HG02571 (cell line): ENCODE data around the gene TRPM2.
"Not testable (repeated sequence)": the region's sequence is repeated elsewhere in the genome, so short reads cannot be mapped to it uniquely, and the experiment has no call there.

Source experiments
- ATAC-seq: cut with Tn5 transposase; IDR thresholded peaks from one replicate; pipeline ENCODE4 v1.9.1; 2021; ENCODE audit warnings: mild to moderate bottlenecking, moderate library complexity; ENCODE audit not compliant: unreplicated experiment

TRPM2 gene

DNA sequence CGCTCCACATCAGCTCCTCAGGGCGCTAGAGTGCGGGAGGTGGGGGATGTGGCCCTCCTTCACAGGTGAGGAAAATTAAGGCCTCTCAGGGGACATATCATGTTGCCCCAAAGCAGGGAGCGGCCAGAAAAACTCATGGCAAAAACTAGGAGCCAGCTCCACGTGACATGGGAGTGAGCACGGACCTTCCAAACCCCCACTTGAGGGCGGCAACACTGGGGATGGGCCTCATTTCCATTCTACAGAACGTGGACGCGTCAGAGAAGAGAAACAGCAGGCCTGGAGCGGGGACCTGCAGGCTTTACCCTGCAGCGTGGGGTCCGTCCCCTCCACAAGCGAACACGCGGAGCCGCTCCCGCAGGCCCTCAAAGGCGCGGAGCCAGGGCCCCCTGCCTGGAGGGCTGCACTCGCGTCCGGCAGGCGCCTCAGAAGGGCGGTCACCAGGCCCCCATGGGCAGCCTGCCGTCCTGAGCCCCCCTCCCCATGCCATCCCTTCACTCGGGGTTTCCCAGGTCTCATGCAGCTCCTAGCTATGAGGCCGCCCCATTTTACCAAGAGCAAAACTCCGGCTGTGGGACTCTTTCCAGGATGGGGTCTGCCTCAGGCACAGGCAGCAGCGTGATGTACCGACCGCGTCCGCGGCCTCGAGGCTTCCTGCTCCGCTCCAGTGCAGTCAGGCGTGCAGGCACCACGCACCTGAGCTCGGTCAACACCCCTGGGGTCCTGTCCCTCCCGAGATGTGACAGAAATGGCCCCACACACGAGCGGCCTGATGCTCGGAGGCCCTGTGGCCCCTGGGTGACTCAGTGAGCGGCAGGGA lies 19.7 kb upstream of the TRPM2 start:
- ATAC-seq, result no peak

DNA sequence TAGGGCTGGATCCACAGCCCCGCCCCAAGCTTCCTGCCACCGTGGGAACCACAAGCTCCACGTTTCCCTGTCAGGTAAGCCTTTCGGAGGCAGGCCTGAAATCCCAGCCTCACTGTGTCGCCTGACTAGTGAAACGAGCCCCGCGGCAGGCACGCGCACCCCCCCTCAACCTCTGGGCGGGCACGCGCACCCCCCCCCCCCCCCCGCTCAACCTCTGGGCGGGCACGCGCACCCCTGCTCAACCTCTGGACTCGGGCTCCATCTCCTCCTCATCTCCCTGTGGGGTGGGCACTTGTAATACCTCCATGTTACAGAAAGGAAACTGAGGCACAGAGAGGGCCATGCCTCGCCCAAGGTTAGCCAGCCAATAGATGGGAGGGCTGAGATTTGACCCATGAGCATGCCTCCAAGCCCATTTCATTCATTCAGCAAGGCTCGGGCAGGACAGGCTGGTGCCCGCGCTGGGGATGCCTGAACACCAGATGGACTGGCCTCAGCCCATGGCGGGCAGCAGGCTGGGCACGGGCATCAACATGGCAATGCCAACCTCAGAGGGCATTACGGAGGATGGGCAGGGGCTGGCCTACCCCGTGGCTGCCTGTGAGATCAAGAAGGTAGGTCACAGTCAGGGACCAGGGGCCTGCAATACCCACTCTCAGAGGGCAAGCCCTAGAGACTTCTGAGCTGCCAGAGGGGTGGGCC lies 18.9 kb upstream of the TRPM2 start:
- ATAC-seq, result no peak

DNA sequence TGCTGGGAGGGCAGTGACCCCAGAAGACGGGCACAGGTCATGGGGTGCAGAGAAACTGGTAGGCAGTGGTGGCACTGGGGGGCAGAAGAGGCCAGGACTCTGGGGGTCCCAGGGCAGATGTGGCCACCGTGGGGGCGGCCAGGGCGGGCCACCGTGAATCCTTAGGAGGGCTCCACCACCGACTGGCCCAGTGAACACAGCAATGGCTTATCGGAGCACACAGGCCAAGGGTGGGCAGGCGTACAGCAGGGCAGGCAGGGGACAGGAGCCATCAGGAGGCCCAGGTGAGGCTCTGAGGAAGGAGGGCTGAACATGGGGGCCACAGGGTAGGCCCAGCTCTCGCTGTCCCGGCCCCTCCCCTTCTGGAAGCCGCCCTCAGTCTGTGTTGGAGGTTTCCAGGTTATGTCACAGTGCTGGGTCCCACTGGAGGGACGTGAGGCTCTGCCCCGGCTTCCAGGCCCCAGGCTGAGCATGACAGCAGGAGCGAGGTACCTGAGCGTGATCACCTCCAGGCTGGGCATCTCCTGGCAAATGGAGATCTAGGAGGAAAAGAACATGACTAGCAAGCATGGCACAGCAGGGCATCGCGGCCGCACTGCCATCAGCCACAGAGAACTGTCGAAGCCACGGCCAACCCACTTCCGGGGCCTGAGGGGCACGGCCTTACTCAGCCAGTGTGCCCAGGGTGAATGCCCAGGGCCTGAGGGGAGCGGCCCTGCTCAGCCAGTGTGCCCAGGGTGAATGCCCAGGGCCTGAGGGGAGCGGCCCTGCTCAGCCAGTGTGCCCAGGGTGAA lies 18.0 kb upstream of the TRPM2 start:
- no peak for ATAC-seq

DNA sequence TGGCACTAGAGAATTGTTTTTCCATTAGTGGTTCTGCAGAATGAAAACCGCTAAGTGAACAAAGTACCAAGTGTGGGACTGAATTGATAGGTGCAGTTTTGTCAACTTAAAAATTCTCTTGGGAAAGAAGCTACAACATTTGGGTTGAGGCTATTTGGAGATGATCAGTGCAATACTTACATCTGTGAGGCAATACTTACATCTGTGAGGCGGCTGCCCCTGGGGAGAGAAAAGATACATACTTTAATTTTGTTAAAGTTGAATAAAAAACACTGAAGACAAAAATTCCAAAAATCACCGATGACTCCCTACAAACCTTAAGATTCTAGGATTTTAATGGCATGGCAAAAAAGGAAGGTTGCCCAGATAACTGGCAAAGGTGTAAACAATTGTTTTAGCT lies 16.0 kb upstream of the TRPM2 start:
- no peak for ATAC-seq

DNA sequence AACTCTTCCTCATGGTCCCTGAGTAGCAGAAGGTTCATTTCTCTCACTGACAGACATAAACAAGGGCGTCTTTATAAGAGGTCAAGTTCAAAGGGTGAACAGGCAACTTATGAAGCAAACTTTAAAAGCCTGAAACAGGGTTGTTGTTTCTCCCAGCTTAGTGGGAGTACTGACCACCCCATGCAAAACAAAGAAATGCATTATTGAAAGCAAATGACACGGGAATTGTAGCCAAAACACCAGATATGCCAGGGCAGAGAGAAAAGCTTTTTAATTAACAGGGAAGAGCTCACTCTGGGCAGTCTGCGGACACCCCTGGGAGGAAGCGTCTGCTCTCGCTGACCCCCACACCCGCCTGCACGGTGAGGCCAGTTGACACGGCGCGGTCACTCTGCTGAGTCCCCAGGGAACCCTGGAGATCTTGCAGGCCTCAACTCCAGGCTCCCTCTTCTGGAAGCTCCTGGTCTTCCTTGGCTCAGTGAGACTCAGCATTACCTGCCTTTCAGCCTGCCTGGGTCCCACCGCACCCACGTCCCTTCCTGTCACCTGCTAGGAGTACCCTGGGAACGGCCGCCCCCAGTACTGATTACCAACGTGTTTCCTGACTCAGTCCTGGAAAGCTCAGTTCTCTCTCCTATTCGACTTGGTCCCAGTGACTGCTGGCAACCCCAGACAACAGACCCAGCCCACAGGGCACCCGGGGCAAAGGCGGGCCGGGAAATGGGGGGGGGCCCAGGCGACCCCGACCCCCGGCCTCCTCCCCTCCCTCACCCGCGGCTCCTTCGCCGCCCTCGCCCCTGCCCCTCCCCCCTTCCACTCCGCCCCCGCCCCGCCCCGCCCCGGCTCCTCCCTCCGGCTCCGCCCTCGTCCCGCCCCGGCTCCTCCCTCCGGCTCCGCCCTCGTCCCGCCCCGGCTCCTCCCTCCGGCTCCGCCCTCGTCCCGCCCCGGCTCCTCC lies 15.2 kb upstream of the TRPM2 start:
- ATAC-seq, result no peak

DNA sequence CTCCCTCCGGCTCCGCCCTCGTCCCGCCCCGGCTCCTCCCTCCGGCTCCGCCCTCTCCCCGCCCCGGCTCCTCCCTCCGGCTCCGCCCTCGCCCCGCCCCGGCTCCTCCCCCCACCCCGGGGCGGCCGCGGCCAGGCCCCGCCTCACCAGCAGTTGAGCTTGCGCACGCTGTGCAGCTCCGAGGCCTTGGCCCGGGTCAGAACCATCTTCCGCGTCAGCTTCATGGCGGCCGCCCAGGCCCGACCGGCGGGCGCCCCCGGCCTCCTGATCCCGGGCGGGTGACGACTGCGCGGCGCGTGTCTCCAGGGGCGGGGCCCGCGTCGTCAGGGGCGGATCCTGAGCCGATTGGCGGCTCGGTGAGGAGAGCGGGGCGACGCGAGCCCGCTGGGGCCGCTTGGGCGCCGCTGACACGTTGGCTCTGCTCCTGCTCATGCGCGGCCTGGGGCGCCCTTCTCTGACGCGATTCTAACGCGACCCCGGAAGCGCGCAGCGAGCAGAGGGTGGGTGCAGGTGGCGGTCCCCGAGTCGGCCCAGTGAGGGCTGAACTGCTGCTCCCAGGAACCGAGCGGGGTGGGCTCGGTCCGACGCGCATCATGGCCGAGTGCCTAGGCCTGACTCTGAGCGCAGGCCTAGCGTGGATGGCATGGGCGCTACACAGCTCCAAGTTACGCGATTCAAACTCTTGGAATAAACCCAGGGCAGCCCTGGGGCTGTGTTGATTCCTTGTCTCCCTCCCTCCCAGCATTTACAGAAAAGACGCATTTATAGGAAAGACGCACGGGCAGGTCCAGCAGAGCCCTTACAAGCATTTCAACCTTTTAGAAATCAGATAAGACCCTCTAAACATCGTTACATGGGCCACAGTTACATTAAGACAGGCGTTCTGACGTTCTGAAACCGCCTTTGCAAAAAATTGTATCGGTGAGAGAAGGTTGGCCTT lies 14.2 kb upstream of the TRPM2 start, which contains the start of gene CFAP410:
Gene CFAP410 (minus strand): TSS at position 420 of the 940 bp plus-strand sequence. CDS start 196 bp downstream, at position 224.
- peak; percentile 88 for ATAC-seq

DNA sequence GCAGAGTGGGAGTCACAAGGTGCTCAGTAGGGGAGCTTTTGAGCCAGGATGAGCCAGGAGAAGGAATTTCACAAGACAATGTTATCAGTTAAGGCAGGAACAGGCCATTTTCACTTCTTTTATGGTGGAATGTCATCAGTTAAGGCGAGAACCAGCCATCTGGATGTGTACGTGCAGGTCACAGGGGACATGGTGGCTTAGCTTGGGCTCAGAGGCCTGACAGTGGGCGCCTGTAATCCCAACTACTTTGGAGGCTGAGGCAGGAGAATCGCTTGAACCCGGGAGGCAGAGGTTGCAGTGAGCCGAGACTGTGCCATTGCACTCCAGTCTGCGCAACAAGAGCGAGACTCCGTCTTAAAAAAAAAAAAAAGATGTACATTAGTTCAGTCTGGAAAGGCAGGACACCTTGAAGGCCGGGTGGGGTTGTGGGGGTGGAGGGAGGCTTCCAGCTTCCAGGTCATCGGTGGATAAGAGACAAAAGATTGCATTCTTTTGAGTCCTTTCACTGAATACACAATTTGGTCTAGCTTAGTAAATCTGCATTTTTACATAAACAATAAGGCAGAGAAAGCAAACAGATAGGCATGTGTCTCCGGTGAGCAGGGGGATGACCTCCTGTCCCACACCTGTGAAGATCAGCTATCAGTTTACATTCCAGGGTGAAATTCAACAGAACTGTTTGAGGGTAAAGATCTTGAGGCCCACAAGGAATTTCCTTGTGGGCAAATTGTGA lies 11.5 kb upstream of the TRPM2 start:
- ATAC-seq, result not testable (repeated sequence)

DNA sequence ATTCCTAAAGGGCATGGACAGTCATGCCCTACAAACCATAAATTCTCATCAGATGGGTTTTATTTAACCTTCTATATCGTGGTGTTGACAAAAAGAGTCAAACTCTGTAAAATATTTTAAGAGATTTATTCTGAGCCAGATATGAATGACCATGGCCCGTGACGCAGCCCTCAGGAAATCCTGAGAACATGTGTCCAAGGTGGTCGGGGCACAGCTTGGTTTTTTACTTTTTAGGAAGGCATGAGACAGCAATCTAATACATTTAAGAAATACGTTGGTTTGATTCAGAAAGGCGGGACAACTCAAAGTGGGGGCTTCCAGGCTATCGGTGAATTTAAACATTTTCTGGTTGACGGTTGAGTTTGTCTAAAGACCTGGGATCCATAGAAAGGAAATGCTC lies 10.4 kb upstream of the TRPM2 start:
- not testable (repeated sequence) for ATAC-seq

DNA sequence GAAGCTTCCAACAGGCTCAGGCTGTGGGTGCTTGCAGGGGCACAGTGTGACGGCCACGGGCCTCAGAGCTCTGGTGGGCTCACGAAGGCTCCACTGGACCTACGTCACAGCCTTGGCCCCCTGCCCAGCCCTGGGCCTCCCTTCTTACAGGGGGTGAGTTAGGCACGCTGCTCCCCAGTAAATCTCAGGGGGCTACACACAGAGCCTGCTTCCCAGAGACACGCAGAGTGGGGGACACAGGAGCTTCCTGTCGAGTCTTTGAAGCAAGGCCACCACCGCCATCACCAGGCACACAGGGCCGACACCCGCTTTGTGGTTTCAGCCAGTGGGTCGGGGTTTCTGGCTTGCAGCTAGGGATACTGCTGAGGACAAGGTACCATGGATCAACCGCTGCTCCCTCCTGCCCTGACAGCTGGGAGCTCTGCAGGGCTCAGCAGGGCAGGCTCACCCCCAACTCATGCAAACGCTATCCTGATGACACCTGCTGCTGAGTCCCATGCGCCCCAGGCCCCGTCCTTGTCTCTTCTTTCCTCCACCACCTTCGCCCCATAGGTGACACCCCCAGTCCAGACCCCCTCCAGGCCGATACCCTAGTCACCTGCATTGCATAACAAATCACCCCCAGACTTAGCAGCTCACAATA lies 8.8 kb upstream of the TRPM2 start:
- ATAC-seq, result no peak

DNA sequence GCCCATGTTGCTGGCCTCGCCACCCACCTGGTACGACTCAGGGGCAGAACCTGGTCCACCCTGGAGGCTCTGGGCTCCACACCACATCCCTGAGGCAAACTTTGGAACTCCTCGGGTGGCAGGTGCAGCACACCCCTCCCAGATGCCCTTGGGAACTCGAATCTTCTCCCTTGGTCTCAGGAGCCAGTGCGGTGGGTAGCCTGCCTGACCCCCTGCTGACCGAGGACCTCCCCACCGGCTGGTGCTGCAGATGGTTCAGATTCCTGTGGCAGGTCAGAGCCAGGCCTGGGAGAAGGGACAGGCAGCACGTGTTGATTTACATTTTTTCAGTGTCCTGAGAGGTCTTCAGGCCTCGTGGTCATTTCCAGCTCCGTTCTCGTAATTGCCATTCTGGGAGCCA lies 7.9 kb upstream of the TRPM2 start:
- no peak for ATAC-seq

DNA sequence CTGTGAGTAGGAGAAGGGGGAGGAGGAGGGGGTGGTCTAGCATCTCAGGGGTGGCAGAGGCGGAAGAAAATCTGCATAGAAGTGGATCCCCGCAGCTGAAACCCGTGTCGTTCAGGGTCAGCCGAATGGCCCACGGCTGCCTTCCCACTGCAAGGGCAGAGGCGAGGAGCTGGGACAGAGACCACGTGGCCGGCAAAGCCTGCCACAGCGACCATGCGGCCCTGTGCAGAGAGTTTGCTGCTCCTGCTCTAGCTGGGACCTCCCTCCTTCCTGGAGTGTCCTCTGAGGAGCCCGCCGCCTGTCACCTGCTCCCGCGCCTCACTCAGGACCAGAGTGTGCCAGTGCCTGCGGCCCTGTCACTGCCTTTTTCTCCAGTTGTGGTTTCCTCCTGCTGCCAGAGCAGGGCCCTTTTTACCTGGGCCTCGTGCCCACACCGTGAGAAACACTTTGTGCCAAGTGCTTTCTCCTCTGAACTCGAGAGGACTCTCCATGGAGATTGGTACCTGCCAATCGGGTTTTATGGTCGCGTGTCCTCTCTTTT lies 5.4 kb upstream of the TRPM2 start:
- no peak for ATAC-seq

DNA sequence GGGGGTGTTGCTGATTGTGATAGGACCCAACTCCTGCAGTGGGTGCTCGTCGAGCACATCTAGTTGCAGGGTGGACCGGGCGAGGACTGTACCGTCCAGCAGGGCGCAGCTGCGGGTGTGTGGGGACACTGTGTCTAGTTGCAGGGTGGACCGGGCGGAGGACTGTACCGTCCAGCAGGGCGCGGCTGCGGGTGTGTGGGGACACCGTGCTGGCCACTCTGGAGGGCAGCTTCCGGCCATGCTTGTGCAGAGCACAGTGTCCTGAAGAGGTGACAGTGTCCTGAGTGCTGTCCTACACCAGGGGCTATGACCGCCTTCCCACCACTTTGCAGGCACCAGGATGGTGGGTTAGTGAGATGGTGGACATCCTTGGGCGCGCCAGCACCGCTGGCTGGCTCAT lies 4.6 kb upstream of the TRPM2 start:
- ATAC-seq, result no peak

DNA sequence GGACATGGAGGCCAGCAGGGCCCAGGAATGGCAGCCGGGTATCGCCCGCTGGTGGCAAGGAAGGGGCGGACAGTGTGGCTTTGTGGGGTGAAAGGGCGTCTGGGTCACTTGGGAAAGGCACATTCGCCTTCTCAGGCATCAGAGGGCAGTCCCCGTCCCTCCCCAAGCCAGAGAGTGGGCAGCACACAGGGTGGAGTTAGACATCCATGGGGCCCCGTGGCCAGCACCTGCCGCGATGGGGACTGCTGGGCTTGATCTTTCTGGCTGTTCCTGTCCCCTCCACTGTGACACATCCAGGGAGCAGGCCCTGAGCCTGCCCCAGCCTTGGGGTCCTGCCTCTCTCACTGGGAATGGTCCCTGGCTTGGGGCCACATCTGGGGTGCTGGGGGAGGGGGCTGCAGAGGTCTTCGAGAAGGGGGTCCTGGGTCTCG lies 4.0 kb upstream of the TRPM2 start:
- no peak for ATAC-seq

DNA sequence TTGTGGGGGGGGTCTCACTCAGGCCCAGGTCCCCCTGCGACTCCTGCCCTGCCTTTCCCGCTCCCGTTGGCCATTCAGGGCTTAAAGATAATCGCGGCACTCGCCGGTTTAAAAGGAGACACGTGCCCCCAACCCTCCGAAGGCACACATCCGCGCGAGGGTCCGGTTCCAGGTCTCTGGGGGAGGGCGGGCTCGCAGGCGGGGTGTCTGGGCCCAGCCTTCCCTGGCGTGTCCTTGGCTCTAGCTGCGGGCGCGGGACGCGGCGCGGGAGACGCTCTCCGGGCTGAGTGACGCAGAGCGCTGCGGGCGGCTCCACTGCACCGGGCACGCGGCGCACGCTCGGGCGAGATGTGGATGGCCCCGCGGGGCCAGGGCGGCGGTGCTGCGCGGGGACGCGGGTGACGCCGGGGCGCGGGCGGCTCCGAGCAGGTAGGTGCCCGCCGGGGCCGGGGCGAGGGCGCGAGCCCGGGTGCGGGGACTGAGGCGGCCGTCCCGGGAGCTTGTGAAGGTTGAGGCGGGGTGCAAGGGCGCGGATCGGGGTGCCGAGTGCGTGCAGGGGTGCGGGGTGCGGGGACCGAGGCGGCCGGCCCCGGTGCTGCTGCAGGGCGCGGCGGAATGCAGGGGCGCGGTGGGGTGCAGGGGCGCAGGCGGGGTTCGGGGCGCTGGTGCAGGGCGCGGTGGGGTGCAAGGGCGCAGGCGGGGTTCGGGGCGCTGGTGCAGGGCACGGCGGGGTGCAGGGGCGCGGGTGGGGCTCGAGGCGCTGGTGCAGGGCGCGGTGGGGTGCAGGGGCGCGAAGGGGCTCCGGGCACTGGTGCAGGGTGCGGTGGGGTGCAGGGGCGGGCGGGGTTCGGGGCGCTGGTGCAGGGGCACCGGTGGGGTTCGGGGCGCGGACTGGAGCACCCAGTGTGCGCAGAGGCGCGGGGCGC lies 3.3 kb upstream of the TRPM2 start:
- ATAC-seq, result no peak

DNA sequence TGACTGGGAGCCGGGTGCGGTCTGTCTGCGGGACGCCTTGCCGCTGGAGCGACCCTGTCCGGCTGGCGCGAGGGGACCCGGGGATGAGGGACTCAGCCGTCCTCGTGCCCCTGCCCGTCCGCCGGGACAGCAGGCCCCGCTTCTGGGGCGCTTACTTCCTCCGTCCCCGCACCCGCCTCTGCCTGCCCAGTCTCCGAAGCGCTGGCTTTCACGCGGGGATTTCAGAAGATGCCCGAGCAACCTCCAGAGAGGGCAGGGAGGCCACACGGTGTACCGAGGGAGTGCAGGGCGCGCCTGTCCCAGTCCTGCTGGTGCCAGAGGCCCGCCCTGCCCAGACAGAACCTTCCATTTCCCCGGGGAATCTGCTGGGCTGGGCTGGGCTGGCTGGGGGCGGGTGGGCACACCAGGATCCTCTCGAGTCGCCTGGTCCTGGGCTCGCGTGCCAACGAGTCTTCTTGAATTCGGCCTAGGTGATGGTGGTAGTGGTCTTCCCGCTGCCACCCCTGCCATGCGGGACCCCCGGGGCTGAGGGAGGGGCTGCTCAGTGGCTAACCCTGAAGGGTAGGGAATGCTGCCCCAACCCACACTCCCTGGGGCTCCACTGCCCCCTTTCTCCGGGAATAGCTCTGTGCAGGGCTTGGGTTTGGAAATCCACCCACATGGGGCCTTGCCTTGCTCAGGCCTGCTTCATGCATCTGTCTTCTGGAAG lies 2.5 kb upstream of the TRPM2 start:
- ATAC-seq, result no peak
